T follicular helper cell (primary cell): ENCODE results near the gene FEZF1.

Source experiments
- DNase-seq: peaks from one replicate; pipeline ENCODE4 v3.0.0-alpha.2; 2020; ENCODE audit warnings: low read depth
- total RNA-seq, 2 experiments: gene quantifications; one replicate each; lab custom pipeline; 2026; lab: John Stamatoyannopoulos, UW

The FEZF1 gene
- total RNA-seq = 0 reads per million in 2 experiments

DNA sequence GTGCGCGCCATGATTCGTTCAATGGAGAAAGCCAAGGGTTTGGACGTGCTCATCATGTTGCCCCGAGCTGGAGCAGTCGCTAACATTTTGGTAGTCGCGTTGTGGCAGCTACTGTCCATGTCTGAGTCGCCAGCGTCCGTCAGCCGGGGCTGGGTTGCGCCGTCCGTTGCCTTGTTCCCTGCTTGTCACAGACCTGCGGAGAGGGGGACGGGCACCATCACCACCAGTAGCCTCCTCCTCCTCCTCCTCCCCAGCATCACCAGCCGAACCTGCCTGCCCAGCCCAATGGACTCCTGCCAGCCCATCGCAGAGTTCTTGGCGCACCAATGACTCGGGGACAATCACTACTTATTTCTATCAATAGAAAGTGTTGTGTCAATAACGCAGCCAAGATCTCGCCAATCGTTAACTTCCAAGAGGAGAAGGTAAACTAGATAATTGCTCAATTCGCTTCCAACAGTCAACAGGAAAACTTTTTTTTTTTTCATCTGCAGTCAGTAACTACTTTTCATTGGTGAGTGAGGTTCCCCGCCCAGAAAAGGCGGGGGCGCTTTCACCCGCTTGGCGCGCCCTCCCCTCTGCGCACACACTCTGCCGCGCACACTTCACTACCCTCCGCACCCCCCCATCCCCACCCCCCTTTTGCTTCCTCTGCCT is at the start of gene FEZF1:
TSS of gene FEZF1 (minus strand) at position 432 of the 657 bp plus-strand sequence. CDS start at position 119, 313 bp downstream.
- no peak for DNase-seq

DNA sequence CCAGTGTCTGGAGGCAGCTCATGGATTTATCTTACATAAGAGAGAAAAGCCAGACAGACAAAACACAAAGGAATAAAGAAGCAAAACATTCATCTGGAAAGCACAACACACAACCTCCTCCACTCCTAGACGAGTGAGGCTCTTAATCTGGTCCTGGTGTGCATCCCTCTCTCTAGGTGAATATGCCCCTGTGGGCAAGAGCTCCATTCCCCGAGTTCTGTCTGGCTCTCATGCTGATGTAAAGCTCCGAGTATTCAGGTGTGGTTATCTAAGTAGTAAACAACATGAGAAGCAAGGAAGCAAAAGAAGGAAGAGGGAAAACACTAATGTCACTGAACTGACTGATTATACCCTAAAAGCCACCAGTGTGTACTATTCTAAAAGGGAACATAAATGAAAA is 47.9 kb upstream of the FEZF1 start:
- no peak for DNase-seq

GRCh38 chr7:122350701-122351100 is 46.2 kb upstream of the FEZF1 start:
- no peak for DNase-seq

- DNase-seq = no peak
Observed at GRCh38 chr7:122344303-122344620, 39.7 kb upstream of the FEZF1 start.

DNA sequence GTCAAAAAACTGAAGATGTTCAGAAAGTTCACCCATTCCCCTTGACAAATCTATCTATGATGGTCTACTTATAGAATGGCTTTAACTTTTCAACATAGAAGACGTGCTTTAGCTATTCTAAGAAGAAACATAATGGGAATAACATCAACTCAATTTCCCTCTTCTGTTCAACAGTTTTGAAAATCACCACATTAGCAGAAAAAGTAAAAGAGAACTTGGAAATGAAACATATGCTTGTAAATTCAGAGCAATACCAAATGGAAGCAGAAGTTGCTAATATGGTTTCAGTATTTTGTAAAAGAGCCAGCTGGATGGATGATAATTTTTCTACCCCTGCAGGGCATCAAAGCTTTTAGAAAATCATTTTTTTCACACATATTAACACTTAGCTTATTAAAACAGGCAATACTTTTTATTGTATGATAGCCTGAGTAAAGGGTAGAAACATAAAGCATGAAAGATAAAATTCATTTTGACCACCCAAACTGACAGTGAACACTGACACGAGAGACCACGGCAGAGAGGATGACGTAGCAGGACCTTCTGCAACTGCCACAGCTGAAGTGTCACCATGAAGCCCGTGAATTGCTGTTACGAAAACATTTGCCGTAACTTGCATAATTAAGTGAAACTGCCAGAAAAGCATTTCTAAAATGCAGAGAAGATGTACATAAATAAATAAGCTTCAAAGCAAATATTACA is 39.2 kb upstream of the FEZF1 start:
- no peak for DNase-seq

GRCh38 chr7:122340427-122340826 is 35.9 kb upstream of the FEZF1 start:
- no peak for DNase-seq

DNA sequence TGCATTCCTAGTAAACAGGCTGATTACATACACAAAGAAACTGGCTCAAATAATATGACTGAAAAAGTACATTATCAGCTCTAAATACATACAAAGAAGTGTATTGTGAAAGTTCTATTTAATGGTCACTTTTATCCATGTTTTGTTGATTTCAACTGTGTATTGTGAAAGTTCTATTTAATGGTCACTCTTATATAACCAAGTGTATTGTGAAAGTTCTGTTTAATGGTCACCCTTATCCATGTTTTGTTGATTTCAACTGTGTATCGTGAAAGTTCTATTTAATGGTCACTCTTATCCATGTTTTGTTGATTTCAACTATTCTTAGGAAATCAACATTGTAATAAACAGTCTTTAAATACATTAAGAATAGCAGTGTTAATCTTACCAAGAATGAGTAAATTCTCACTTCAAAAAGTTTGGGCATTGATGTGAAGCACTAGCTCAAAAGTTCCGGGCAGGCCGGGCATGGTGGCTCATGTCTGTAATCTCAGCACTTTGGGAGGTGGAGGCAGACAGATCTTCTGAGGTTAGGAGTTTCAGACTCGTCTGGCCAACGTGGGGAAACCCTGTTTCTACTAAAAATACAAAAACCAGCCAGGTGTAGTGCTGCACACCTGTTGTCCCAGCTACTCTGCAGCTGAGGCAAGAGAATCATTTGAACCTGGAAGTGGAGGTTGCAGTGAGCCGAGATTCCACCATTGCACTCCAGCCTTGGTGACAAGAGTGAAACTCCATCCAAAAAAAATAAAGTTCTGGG is 34.8 kb upstream of the FEZF1 start:
- no peak for DNase-seq

DNA sequence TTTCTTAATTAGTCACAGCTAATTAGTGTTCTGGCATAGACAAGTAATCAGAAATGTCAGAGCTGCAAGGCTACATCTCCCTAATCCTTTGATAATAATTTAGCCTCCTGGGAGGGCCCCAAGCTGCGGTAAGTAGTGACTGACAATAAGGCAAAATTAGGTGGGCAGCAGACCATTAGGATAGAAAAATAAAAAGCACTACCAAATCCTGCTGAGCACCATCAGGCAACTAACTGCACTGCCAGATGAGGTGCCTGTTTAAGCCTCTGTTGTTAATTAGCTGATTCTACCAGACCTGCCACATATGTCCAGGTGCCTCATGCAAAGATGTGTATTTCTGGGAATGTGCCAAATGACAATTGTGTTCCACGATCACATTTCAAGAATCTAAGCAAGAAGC is 32.5 kb upstream of the FEZF1 start:
- no peak for DNase-seq

DNA sequence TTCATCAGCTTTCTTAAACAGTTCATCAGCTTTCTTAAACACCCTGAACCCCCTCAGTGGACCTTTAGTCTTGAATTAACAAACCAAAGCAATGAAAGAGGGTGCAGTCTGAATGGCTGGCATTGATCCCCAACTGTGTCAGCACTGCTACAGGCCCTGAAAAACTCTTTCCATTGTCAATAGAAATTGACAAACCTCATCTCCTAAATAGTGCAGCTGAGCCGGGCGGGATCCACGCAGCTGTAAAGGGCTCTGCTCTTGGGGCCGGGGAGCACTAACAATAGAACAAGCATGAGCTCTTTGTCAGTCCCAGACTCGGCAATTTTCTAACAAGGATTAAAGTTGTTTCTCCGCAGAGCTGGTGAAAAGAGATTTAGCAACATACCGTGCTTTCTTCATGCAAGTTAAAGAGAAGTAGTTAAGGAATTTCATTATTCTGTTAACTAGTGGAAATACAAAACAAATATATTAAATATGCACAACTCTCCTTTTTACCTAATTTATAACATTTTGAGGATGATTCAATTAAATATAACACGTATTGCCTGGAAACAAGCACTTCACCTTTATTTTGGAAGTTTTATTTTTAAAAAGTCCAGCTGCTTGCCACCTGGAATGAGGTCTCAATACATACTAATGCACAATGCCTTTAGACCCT is 24.7 kb upstream of the FEZF1 start:
- no peak for DNase-seq

DNA sequence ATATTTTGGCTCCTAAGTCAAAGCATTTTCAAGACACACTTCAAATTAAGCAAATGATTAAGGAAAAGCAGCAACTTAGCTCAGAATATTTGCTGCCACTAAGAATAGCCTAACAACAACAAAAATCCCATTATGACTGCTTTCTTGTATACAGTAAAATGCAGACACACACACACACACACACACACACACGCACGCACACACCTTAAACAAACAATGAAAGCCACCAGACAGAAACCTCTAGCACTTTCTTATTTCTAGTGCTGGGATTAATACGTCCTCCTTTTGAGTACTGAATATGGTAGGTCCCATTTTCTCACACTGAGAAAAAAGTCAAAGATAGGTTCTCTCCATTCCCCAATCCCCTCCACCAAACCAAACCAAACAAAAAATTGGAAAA is 23.4 kb upstream of the FEZF1 start:
- no peak for DNase-seq

DNA sequence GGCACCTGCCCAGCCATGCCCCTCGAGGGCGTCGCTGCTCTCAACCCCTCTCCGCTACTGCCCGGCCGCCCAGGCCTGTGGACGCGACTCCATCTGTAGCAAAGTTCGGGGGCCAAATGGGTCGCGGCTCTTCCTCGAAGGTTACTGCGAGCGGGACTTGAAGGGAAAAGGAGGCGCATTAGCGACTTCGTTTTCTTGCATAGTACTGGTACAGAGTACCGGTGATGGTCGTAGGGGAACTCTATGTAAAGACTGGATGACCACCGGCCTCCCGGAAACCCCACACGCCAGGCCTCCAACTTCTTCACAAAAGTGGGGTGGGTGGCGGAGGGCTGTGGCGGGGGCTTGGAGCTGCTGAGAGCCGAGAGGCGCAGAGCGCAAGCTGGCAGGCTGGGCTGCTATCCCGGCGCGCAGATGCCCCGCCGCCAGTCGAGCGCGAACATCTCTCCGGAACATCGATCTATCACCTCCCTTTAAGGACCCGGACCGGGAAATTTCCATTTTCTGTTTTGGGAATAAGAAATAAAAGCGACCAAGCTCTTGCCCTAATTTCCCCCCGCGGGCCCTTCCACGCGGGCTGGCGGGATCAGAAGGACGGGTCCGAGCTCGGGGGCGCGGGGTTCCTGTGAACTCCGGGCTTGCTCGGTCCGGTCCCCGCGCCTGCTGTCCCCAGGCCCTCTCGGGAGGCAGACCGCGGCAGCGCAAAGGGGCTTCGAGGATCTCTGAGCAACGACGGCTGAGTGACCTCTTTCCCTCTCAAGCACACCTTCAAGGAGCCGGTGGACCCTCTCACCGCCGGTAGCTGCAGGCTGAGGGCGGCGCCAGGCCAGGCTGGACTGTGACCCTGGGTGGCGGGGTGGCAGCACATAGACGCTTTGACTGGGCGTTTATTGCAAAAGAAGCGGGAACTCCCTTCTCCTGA is 12.2 kb upstream of the FEZF1 start:
- DNase-seq = no peak

DNA sequence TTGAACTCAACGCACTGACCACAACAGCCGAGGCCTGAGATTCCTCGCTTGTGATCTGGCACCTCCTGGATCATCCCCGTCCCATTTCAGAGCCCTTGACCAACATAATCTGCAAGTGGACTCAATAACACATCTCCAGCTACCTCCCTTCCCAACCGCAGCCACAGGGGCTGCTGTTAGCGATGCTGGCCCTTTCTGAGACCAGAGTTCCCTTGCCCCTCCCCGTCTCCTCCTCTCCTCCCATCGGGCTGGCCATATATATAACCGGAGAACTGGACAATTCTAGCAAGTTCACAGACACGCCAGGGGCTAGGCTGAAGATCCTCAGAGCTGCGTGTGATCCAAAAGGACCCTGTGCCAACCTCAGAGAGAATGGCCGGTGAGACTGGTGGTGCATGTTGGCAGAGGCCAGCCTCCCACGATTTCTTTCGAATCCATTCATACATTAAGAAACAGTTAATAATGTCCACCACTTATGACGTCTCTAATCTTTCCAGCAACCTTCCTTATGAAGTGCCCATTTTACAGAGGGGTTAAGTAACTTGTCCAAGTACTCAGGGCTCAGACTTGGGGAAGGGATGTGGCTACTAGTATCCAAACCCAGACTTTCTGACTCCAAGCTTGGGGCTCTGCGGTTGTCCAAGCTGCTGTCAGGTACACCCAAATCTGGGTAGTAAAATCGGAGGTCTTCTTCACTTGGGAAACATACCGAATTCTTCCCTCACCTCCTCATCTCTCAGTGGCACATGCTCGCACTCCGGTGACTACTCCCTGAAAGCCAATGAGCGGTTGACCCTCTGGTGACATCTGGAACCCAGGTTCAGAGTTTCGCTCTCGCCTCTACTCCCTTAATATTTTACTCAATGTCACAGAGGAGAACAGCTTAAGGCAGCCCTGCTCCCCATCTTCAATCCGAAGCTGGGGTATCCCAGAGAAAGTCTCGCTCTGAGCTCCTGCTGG is 11.2 kb upstream of the FEZF1 start:
- DNase-seq = no peak

DNA sequence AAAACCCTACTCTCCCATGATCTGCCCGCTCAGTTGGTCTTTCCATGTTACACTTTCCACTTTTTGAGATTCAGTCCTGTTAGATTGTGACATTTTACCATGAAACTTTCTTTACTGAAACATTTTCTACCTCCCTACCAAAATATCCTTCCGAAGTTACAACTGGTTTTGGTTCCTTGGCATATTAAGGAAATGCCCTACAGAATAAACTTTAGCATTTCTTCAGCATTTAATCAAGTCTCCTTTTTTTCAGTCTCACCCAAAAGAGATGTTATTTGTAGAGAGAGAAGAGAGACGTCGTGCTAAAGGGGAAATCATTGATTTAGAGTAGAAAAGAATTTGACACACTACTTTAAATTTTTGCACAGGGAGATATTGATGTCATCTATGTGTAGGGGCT is 9.7 kb upstream of the FEZF1 start:
- no peak for DNase-seq

GRCh38 chr7:122312789-122313188 is 8.2 kb upstream of the FEZF1 start:
- no peak for DNase-seq

DNA sequence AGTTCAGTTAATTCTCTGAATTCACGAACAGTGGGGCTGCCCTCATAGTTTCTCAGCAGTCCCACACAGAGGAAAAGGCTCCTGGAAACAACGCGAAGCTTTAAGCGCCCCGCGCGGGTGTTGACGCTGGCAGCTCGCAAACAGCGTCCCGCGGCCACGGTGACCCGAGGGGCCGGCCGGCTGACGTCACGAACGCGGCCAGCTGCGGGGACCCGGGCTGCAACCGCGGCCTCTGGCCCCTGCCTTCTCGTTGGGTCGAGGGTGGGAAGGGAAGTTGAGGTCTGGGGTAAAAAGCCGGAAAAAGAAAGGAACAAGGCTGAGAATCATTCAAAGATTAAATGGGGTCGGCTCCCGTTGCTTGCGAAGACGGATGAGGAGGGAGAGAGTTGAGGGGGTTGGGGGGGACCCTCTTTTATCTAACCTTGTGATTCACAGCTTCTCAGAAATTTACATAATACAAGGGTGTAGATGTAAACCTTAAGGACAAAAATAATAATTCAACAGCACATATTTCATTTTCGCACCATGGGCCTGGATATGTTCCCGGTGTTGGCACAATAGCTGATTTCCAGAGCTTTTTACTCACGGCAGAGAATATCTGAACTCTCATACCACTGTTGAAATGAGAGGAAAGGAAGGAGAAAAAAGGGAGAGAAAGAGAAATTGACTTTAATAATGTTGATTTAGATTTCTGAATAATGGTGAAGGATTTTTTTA is 7.3 kb upstream of the FEZF1 start:
- DNase-seq = no peak

- DNase-seq = no peak
Observed at GRCh38 chr7:122311050-122311700, 6.6 kb upstream of the FEZF1 start.

GRCh38 chr7:122310119-122311021 is 5.8 kb upstream of the FEZF1 start:
- no peak for DNase-seq

GRCh38 chr7:122309421-122309820 is 4.9 kb upstream of the FEZF1 start:
- no peak for DNase-seq
